Fibroblast of lung (primary cell): ENCODE measurements around the gene NRAP. TPM values are rescaled to one million over a fixed set of nuclear protein-coding genes. Genes with fewer than 3 reads are reported as not detected.

Experiments used
- DNase-seq, 2 donors: peaks; one replicate each; pipeline versions ENCODE4 v3.0.0 to v3.0.0-alpha.2; 2010; ENCODE audit warnings: low read depth in 2 of 2
- H2AFZ ChIP-seq: 2 replicates; pipeline ENCODE4 v1.5.1; 2012; ENCODE audit warnings: low read length, control low read depth, inconsistent platforms
- H3K27ac ChIP-seq: 2 replicates; pipeline ENCODE4 v1.5.1; 2011; ENCODE audit warnings: low read length, control low read depth; ENCODE audit not compliant: insufficient read depth
- H3K27me3 ChIP-seq: 2 replicates; pipeline ENCODE4 v1.5.1; 2011; ENCODE audit warnings: mild to moderate bottlenecking, low read length; ENCODE audit not compliant: control insufficient read depth, insufficient read depth
- H3K36me3 ChIP-seq: 2 replicates; pipeline ENCODE4 v1.5.1; 2011; ENCODE audit warnings: low read length; ENCODE audit not compliant: control insufficient read depth, insufficient read depth
- H3K4me1 ChIP-seq: 2 replicates; pipeline ENCODE4 v1.5.1; 2011; ENCODE audit warnings: low read length; ENCODE audit not compliant: control insufficient read depth, insufficient read depth; ENCODE audit errors: extremely low read depth
- H3K4me2 ChIP-seq: 2 replicates; pipeline ENCODE4 v1.5.1; 2011; ENCODE audit warnings: low read length, control low read depth; ENCODE audit not compliant: insufficient read depth; ENCODE audit errors: extremely low read depth
- H3K4me3 ChIP-seq, 4 experiments: fragments of 200-600 bp in 1 of 4; sonication (generic) in 1 of 4; replicated peaks in 1 of 4; 2 replicates each; pipeline ENCODE4 v1.5.1; 2011 to 2016; ENCODE audit warnings: low read length in 4 of 4, low read depth in 3 of 4, mild to moderate bottlenecking in 3 of 4, control low read depth in 2 of 4, inconsistent platforms in 1 of 4, mixed read lengths in 1 of 4; ENCODE audit not compliant: insufficient read depth in 1 of 4; ENCODE audit errors: control extremely low read depth in 1 of 4
- H3K79me2 ChIP-seq: 2 replicates; pipeline ENCODE4 v1.5.1; 2012; ENCODE audit warnings: mild to moderate bottlenecking, low read length, inconsistent platforms; ENCODE audit not compliant: control insufficient read depth, insufficient read depth
- H3K9ac ChIP-seq: 2 replicates; pipeline ENCODE4 v1.5.1; 2011; ENCODE audit warnings: mild to moderate bottlenecking, low read length, control low read depth; ENCODE audit not compliant: insufficient read depth
- H3K9me3 ChIP-seq: 2 replicates; pipeline ENCODE4 v1.5.1; 2012; ENCODE audit warnings: low read depth, low read length; ENCODE audit not compliant: control insufficient read depth, insufficient read depth
- H4K20me1 ChIP-seq: 2 replicates; pipeline ENCODE4 v1.5.1; 2011; ENCODE audit warnings: low read length; ENCODE audit not compliant: control insufficient read depth, insufficient read depth; ENCODE audit errors: extremely low read depth
- CTCF ChIP-seq, 2 donors: IDR thresholded peaks in 1 of 2; conservative IDR thresholded peaks in 1 of 2; 1 replicate in 1 of 2; 2 replicates in 1 of 2; pipeline ENCODE4 v1.5.1; 2011 to 2012; ENCODE audit warnings: low read length in 2 of 2, control low read depth in 1 of 2, inconsistent platforms in 1 of 2, low read depth in 1 of 2, mild to moderate bottlenecking in 1 of 2
- EZH2 ChIP-seq: IDR thresholded peaks from 2 replicates; pipeline ENCODE4 v1.5.1; 2012; ENCODE audit warnings: low read length, control low read depth, mild to moderate bottlenecking; ENCODE audit errors: missing control alignments
- polyA plus RNA-seq, 2 donors: library from polyadenylated mRNA; depleted of rRNA in 1 of 2; stranded (reverse) in 1 of 2; unstranded in 1 of 2; fragments of >200 nt; gene quantifications; 2 replicates each; pipeline ENCODE4 v1.2.1, GENCODE V29; 2011 to 2012; ENCODE audit warnings: missing spikeins in 1 of 2
- total RNA-seq: library from RNA; depleted of rRNA; stranded (reverse); fragments of >200 nt; gene quantifications from 2 replicates; pipeline ENCODE4 v1.2.1, GENCODE V29; 2014

Gene NRAP
- total and polyA plus RNA-seq, 2 donors (not counting 1 experiment from before 2014, with no cell fraction given) = not detected

- H3K9ac ChIP-seq = no peak overlapping the region
- no peaks in the 10 kb centered on the region for H3K27me3 ChIP-seq
- TF ChIP-seq EZH2 (no peak), CTCF (conservative IDR thresholded peaks at IDR 0.05 in 1 of 2, IDR thresholded peaks at IDR 0.05 in 1 of 2; ENCODE audit: low read depth in 1 of 2, low read length in 2 of 2) (no peak)
- no peak overlapping the region for H3K4me2 ChIP-seq
- H3K4me3 ChIP-seq = no peak overlapping the region
- no peaks in the 10 kb centered on the region for H4K20me1 ChIP-seq
- no peak overlapping the region for H3K27ac ChIP-seq
- H3K9me3 ChIP-seq = no peaks in the 10 kb centered on the region
- no peak overlapping the region for H2AFZ ChIP-seq
- DNase-seq = no peak
- no peaks in the 10 kb centered on the region for H3K36me3 ChIP-seq
- no peaks in the 10 kb centered on the region for H3K4me1 ChIP-seq
- H3K79me2 ChIP-seq = no peaks in the 10 kb centered on the region
Measured at GRCh38 chr10:113549856-113550255, 114.0 kb downstream of the NRAP start.

GRCh38 chr10:113547426-113547825, 116.4 kb downstream of the NRAP start:
- no peaks in the 10 kb centered on the region for H4K20me1 ChIP-seq
- H3K27me3 ChIP-seq = no peaks in the 10 kb centered on the region
- H3K27ac ChIP-seq = no peak overlapping the region
- no peak overlapping the region for H3K4me2 ChIP-seq
- no peaks in the 10 kb centered on the region for H3K36me3 ChIP-seq
- H3K4me3 ChIP-seq = no peak overlapping the region
- no peaks in the 10 kb centered on the region for H3K4me1 ChIP-seq
- DNase-seq = no peak
- H2AFZ ChIP-seq = no peak overlapping the region
- no peak overlapping the region for H3K9ac ChIP-seq
- no peaks in the 10 kb centered on the region for H3K9me3 ChIP-seq
- TF ChIP-seq CTCF (conservative IDR thresholded peaks at IDR 0.05 in 1 of 2, IDR thresholded peaks at IDR 0.05 in 1 of 2; ENCODE audit: low read depth in 1 of 2, low read length in 2 of 2) (no peak), EZH2 (no peak)
- no peaks in the 10 kb centered on the region for H3K79me2 ChIP-seq

- Histone ChIP-seq H3K4me1 (no peaks in the 10 kb centered on the region), H3K4me2 (no peak overlapping the region), H3K27ac (no peak overlapping the region), H3K79me2 (no peaks in the 10 kb centered on the region), H3K9ac (no peak overlapping the region), H3K36me3 (no peaks in the 10 kb centered on the region), H4K20me1 (no peaks in the 10 kb centered on the region), H3K27me3 (no peaks in the 10 kb centered on the region), H3K4me3 (no peak overlapping the region), H3K9me3 (no peaks in the 10 kb centered on the region), H2AFZ (no peak overlapping the region)
- DNase-seq = no peak
- TF ChIP-seq EZH2 = no peak
- TF ChIP-seq CTCF (conservative IDR thresholded peaks at IDR 0.05 in 1 of 2, IDR thresholded peaks at IDR 0.05 in 1 of 2; ENCODE audit: low read depth in 1 of 2, low read length in 2 of 2) = no peak
Measured at GRCh38 chr10:113544392-113544791, 119.4 kb downstream of the NRAP start.
